GM21381 (cell line): ENCODE data around the gene EEFSEC.
"Not testable (repeated sequence)": the region's sequence is repeated elsewhere in the genome, so short reads cannot be mapped to it uniquely, and the experiment has no call there.

Experiments used
- ATAC-seq: cut with Tn5 transposase; IDR thresholded peaks from one replicate; pipeline ENCODE4 v1.9.1; 2021; ENCODE audit warnings: mild to moderate bottlenecking, moderate library complexity; ENCODE audit not compliant: unreplicated experiment

The EEFSEC gene

DNA sequence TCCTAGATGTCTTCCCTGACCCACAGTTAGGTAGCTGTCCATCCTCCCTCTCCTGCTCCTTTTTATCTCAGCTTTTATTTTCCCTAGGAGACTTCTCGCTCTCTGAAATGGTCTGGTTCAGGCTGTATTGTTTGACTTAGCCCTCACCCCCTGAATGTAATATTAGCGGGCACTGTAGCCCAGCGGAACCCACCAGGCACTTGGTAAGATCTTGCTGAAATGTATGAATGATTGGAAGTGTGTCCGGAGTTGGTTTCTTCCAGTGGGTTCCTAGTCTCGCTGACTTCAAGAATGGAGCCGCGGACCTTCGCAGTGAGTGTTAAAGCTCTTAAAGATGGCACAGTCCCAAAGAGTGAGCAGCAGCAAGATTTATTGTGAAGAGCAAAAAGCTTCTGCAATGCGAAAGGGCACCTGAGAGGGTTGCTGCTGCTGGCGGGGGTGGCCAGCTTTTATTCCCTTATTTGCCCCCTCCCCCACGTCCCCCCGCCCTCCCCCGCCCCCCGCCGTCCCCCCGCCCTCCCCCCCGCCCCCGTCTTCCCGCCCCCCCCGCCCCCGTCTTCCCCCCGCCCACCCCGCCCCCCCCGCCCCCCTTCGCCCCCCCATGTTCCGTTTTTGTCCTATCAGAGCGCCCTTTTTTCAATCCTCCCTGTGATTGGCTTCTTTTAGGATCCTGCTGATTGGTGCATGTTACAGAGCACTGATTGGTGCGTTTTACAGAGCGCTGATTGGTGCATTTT lies 694 bp upstream of the EEFSEC start:
- peak; percentile 39 for ATAC-seq

- ATAC-seq, result not testable (repeated sequence)
Measured at GRCh38 chr3:128154354-128154753, 1.1 kb downstream of the EEFSEC start.

- no peak for ATAC-seq
Measured at GRCh38 chr3:128155616-128156360, 2.5 kb downstream of the EEFSEC start.

- no peak for ATAC-seq
Measured at GRCh38 chr3:128160661-128161060, 7.4 kb downstream of the EEFSEC start.

- no peak for ATAC-seq
Measured at GRCh38 chr3:128163432-128163831, 10.2 kb downstream of the EEFSEC start.

DNA sequence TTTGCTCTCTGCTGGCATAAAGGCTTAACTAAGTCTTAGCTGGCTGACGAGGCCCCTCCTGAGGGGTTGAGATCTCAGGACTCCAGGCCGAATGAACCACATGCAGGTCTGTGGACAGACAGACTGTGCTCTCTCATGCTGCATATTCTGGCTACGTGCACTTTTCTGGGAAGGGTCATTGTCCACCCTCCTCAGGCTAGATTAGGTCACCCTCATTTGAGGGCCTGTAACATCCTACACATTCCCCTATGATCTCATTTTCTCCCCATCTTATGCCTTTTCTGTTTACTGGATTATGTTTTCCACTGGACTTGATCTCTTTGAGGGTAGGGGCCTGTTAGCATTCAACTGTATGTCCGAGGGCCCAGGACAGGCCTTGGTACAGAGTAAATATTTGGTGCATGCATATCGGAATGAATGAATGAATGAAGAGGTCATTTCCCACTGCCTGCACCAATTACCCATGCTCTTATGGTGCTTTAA lies 13.7 kb downstream of the EEFSEC start:
- no peak for ATAC-seq

GRCh38 chr3:128167646-128167972 lies 14.3 kb downstream of the EEFSEC start:
- no peak for ATAC-seq

- no peak for ATAC-seq
Measured at GRCh38 chr3:128167973-128168674, 14.8 kb downstream of the EEFSEC start.

- no peak for ATAC-seq
Measured at GRCh38 chr3:128168836-128169235, 15.6 kb downstream of the EEFSEC start.

DNA sequence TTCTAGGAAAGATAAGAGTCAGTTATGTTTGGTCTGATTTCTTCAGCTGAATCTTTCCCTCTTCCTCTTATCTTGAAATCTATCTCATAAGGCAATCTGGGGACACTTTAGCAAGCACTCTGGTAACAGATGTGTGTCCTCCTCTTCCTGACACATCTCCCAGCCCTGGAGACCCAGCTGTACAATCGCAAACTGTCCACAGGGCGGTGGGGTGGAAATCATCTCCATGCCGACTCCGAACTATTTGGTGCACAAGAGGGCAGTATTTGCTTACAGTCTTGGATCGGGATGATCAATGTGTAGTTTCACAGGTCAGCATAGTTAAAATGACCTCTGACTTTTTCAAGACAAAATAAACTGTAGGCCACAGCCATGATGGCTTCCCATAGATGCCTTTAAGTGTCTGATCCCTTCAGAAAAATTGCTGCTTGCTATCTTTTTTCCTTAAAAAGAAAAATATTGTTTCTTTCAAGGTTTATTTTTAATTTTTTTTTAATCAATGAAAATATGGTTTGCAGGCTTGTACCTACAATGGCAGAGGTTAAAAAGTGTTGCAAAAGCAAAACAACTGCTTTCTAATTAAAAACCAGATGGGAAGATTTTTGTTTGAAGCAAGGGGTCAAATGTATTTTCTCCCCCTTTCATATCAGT lies 17.7 kb downstream of the EEFSEC start:
- no peak for ATAC-seq

GRCh38 chr3:128173200-128173599 lies 19.9 kb downstream of the EEFSEC start:
- ATAC-seq, result no peak

- ATAC-seq, result no peak
Measured at GRCh38 chr3:128173849-128174248, 20.6 kb downstream of the EEFSEC start.

DNA sequence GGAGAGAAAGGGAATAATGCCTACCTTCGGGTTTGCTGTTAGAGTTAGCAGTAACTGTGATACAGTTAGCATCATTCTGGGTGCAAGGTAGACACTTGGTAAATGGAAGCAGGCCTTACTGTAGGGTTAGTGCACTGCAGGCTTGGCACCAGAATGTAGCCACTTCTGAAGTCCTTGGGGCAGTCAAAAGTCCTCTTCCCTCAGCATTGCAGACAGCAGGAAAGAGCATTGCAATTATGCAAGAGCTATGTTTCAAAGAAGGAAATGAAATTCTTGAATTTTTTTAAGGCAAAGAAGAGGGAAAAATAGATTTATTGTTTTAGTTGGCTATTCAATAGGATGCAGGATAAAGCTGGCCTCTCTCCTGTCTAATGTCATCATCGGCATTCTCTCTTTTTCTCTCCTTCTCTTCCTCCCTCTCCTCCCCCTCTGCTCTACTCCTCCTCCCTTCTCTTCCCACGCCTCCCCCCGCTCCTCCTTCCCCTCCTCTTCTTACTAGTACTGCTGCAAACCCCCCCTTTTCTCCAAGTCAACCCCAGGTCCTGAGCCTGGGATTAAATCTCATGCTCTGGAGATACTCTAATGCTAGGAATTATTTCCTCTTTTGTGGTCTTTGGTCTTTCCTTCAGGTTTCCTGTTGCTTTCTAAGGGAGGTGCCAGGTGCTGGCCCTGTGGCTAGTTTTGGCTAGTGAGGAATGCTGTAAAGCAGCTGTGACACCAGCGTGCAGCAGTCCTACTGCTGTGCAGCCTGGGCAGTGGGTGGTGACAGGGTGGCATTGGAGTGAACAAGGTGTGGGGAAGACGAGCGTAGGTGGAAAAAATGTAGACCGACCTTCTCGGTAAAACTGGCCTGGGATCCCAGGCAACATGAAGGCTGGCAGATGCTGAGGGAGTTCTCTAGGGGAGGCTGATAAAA lies 21.7 kb downstream of the EEFSEC start:
- ATAC-seq, result no peak

DNA sequence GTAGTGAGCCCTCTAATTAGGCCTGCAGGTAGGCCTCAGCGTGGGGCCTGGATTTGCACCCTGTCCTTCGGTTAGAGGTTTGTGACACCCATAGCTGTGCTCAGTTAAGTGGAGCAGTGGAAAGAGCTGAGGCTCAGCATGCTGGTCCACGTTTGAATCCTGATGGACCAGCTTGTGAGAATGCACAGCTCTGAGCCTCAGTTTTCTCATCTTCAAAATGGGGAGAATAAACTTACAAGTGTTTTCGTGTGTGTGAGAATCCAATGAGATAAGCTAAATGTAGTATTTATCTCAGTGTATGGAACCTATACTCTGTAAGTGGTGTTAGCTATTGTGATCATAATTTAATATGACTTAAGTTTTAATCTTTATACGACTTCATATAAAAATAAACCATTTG lies 22.5 kb downstream of the EEFSEC start:
- ATAC-seq, result no peak

- no peak for ATAC-seq
Measured at GRCh38 chr3:128176276-128176833, 23.1 kb downstream of the EEFSEC start.

DNA sequence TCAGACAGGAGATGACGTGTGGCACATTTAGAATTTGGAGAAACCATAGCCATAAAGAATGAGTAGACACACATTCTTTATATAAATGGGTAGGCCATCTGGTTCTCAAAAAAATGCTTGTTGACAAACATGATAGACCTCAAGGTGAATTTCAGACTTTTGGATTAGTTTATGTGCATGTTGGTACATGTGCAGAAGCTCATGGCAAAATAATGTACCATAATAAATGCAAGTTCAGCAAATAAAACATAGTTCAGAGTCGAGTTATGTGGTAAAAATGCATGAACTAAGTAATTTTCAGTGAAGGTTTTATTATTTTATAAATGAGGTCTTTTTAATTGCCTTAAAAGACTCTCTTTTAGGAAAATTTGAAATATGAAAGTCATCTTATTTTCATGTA lies 24.6 kb downstream of the EEFSEC start:
- ATAC-seq, result no peak

GRCh38 chr3:128178782-128179483 lies 25.7 kb downstream of the EEFSEC start:
- ATAC-seq, result no peak

GRCh38 chr3:128179484-128179819 lies 26.2 kb downstream of the EEFSEC start:
- no peak for ATAC-seq

DNA sequence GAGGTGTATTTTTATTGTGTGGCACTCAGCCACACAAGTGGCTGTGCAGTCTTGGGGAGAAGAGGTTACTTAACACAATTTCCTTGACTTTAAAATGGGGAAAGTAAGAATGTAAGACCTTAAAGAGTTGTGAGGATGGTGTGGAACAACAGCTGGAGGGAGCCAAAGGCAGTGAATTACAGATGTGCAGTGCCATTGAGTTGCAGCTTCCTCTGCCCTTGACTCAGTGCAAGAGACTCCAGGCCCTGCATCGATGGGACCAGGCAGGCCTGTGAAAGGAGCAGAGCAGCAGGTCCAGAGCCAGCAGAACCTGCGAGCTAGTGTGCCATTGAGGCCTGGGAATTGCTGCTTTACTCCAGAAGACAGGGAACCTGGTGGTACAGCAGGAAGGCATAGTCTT lies 27.2 kb downstream of the EEFSEC start:
- no peak for ATAC-seq
